Adrenal gland (tissue), 5 donors: ENCODE measurements around the gene GPR146.
"Not testable (repeated sequence)": the region's sequence is repeated elsewhere in the genome, so short reads cannot be mapped to it uniquely, and the experiment has no call there.

Experiments
- POLR2A ChIP-seq, 2 donors: fragments of 450-650 bp; IDR thresholded peaks; one replicate each; pipeline ENCODE4 v1.6.1; 2017; ENCODE audit warnings: antibody characterized with exemption in 2 of 2, mild to moderate bottlenecking in 2 of 2, moderate library complexity in 1 of 2
- TF ChIP-seq, protein P1 (sequence below), 6 experiments: fragments of 450-650 bp in 4 of 6; fragments of 200-600 bp in 2 of 6; sonication (generic) in 1 of 6; IDR thresholded peaks; 1 replicate in 5 of 6; 2 replicates in 1 of 6; pipeline versions ENCODE4 v1.5.1 to v1.8.0; 2016 to 2021; ENCODE audit warnings: antibody characterized with exemption in 6 of 6, mild to moderate bottlenecking in 2 of 6, moderate library complexity in 1 of 6
- donor health status: DM: no; HTN: no; CAD: no.

DNA sequence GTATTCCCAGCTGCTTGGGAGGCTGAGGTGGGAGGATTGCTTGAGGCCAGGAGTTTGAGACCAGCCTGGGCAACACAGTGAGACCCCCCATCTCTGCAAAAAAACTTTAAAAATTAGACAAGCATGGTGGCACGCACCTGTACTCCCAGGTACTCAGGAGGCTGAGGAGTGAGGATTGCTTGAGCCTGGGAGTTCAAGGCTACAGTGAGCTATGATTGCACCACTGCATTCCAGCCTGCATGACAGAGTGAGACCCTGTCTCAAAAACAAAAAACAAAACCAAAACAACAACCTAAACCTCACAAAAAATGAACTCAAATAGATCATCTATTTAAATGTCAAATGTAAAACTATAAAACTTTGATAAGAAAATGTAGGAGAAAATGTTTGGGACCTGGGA, 4.1 kb upstream of the GPR146 start:
- TF ChIP-seq POLR2A (IDR thresholded peaks at IDR 0.05): not testable (repeated sequence)
- TF ChIP-seq, protein P1, sequence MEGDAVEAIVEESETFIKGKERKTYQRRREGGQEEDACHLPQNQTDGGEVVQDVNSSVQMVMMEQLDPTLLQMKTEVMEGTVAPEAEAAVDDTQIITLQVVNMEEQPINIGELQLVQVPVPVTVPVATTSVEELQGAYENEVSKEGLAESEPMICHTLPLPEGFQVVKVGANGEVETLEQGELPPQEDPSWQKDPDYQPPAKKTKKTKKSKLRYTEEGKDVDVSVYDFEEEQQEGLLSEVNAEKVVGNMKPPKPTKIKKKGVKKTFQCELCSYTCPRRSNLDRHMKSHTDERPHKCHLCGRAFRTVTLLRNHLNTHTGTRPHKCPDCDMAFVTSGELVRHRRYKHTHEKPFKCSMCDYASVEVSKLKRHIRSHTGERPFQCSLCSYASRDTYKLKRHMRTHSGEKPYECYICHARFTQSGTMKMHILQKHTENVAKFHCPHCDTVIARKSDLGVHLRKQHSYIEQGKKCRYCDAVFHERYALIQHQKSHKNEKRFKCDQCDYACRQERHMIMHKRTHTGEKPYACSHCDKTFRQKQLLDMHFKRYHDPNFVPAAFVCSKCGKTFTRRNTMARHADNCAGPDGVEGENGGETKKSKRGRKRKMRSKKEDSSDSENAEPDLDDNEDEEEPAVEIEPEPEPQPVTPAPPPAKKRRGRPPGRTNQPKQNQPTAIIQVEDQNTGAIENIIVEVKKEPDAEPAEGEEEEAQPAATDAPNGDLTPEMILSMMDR (IDR thresholded peaks at IDR 0.05): not testable (repeated sequence)
